ENCODE results near the gene SLC38A4.

The SLC38A4 gene

GRCh38 chr12:46779063-46779462, 46.7 kb downstream of the SLC38A4 start:
- no peak for DNase-seq (ENCODE audit: low spot score in 2 of 2)
- H3K27me3 ChIP-seq (ENCODE audit: low read depth) = no peaks in the 10 kb centered on the region; the same call in 1 of the 2 replicates
- H3K36me3 ChIP-seq (replicated peaks) = no peaks in the 10 kb centered on the region
- in situ Hi-C loops (cut with MboI; ENCODE audit: low sequenced_read_pairs) = no loop called here
- H3K9me3 ChIP-seq = no peaks in the 10 kb centered on the region
- H3K4me1 ChIP-seq = no peaks in the 10 kb centered on the region
- H3K4me3 ChIP-seq = no peak overlapping the region

DNA sequence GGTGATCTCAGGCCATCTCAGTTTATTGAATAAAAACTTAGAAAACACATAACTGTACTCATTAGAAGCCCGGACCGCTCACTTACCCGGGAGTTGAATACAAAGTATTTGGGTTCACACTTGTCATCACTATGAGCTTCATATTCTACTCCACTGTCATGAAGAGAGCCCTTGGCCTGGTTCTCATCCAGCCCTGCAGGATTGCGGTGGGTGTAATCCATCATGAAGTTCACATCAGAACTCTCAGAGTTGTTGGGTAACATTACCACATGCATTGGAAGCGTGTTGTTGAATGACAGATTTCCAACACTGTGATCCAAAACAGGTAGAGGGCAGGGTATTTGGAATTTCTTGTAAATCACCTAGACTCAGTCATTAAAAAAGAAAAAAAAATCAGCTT, 47.4 kb downstream of the SLC38A4 start:
- Histone ChIP-seq H3K4me1 (no peaks in the 10 kb centered on the region), H3K9me3 (no peaks in the 10 kb centered on the region), H3K4me3 (no peak overlapping the region), H3K27me3 (ENCODE audit: low read depth) (no peaks in the 10 kb centered on the region; the same call in 1 of the 2 replicates), H3K36me3 (replicated peaks) (no peaks in the 10 kb centered on the region)
- in situ Hi-C loops (cut with MboI; ENCODE audit: low sequenced_read_pairs) = no loop called here
- no peak for DNase-seq (ENCODE audit: low spot score in 2 of 2)

GRCh38 chr12:46777587-46777986, 48.2 kb downstream of the SLC38A4 start:
- Histone ChIP-seq H3K27me3 (ENCODE audit: low read depth) (no peaks in the 10 kb centered on the region; the same call in 1 of the 2 replicates), H3K36me3 (replicated peaks) (no peaks in the 10 kb centered on the region), H3K4me3 (no peak overlapping the region), H3K4me1 (no peaks in the 10 kb centered on the region), H3K9me3 (no peaks in the 10 kb centered on the region)
- DNase-seq (ENCODE audit: low spot score in 2 of 2) = no peak
- in situ Hi-C loops (cut with MboI; ENCODE audit: low sequenced_read_pairs) = no loop called here

DNA sequence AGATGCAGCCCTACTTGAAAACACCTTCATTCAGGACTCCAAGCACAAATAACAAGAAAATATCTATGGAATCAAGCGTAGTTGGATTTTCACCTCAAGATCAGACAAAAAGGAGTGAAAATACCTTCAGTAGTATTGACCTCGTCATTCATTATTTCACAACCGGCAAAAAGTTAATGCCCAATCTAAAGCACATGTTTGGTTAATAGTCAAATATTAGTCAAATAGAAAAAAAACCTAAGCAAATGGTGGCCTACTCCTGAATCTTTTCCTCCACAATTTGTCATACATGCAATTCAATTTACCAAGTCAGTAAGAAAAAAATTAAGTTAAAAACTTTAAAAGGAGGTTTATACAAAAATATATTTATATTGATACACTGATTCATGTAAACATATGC, 50.0 kb downstream of the SLC38A4 start:
- in situ Hi-C loops (cut with MboI; ENCODE audit: low sequenced_read_pairs) = no loop called here
- no peak for DNase-seq (ENCODE audit: low spot score in 2 of 2)
- no peaks in the 10 kb centered on the region for H3K9me3 ChIP-seq
- H3K4me3 ChIP-seq = no peak overlapping the region
- no peaks in the 10 kb centered on the region for H3K36me3 ChIP-seq (replicated peaks)
- H3K4me1 ChIP-seq = no peaks in the 10 kb centered on the region
- H3K27me3 ChIP-seq (ENCODE audit: low read depth) = no peaks in the 10 kb centered on the region; the same call in 1 of the 2 replicates

DNA sequence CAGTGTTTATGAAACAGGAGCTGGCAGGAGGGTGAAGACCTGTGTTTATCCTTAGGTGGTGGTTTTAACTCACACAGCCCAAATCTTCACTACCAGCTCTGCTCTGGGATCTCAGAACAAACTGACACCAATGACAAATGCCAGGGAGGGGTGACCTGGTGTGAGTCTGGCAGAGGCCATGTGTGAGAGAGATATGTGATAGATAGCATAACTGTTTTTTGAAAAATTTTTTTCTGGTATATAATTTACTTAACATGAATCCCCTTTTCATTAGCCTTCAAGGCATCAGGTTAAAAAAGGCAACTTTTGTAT, 51.5 kb downstream of the SLC38A4 start:
- Histone ChIP-seq H3K36me3 (replicated peaks) (no peaks in the 10 kb centered on the region), H3K4me3 (no peak overlapping the region), H3K4me1 (no peaks in the 10 kb centered on the region), H3K27me3 (ENCODE audit: low read depth) (no peaks in the 10 kb centered on the region), H3K9me3 (no peaks in the 10 kb centered on the region)
- in situ Hi-C loops (cut with MboI; ENCODE audit: low sequenced_read_pairs) = no loop called here
- no peak for DNase-seq (ENCODE audit: low spot score in 2 of 2)

- Histone ChIP-seq H3K36me3 (replicated peaks) (no peaks in the 10 kb centered on the region), H3K4me3 (no peak overlapping the region), H3K27me3 (ENCODE audit: low read depth) (no peaks in the 10 kb centered on the region), H3K9me3 (no peaks in the 10 kb centered on the region), H3K4me1 (no peaks in the 10 kb centered on the region)
- in situ Hi-C loops (cut with MboI; ENCODE audit: low sequenced_read_pairs) = no loop called here
- DNase-seq (ENCODE audit: low spot score in 2 of 2) = no peak
Observed at GRCh38 chr12:46773586-46774321, 52.0 kb downstream of the SLC38A4 start.

DNA sequence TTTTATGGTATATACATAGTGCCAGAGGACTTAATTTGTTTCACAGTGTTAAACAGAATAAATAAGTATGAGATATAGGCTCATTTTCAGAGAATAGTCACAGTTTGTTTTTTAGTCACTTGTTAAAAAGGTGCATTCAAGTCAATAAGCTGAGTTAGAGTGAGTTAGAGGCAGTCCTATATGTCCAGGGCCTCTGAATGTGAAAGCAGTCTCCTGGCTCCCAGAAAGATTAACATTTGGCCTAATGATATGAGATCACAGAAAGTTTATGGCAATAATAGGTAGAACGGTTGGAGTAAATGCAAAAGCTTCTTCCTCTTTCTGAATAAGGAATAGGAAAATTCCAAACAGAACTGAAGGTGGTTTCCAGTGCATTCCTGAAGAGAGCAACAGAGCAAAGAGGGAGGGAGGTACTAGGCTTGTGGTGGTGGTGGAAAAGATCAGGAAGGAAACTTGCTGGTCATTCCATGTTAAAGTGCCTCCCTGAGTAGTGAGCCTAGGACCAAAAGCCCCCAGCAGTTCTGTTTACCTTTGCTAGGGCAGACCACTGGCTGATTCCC, 54.4 kb downstream of the SLC38A4 start:
- H3K9me3 ChIP-seq = no peaks in the 10 kb centered on the region
- in situ Hi-C loops (cut with MboI; ENCODE audit: low sequenced_read_pairs) = no loop called here
- H3K36me3 ChIP-seq (replicated peaks) = no peaks in the 10 kb centered on the region
- no peak for DNase-seq (ENCODE audit: low spot score in 2 of 2)
- no peak overlapping the region for H3K4me3 ChIP-seq
- H3K27me3 ChIP-seq (ENCODE audit: low read depth) = no peaks in the 10 kb centered on the region
- H3K4me1 ChIP-seq = no peaks in the 10 kb centered on the region

DNA sequence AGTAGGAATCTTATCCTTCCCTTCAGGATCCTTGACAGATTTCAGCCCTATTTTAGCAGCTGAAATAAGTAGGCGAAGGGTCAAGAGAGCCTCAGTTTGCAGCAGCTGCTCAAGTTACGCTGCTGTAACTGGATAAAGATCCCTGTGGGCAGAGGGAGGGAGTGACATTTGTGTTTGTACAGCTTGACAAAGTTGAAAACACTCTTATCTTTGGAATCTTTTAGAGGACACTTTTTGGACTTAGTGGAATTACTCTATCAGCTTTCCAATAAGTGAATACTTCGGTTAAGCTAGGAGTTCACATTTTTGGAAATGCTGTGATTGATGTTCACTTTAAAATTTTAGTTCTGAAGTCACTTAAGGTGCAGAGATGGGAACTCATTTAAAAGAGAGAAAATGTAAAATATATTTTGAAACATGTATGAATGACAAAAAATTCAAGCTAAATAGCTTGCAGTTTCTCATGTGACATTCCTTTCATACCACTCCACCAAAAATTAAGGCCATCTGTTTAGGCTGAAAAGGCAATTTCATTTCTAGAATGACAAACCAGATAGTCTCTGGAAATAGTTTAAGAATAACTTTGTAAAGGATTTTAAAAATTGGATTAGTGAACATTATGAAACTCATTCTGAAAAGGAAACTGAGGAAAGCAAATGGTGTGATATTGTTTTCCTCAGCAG, 55.2 kb downstream of the SLC38A4 start:
- H3K9me3 ChIP-seq = no peaks in the 10 kb centered on the region
- H3K4me1 ChIP-seq = no peaks in the 10 kb centered on the region
- in situ Hi-C loops (cut with MboI; ENCODE audit: low sequenced_read_pairs) = no loop called here
- H3K4me3 ChIP-seq = no peak overlapping the region
- H3K27me3 ChIP-seq (ENCODE audit: low read depth) = no peaks in the 10 kb centered on the region
- no peaks in the 10 kb centered on the region for H3K36me3 ChIP-seq (replicated peaks)
- no peak for DNase-seq (ENCODE audit: low spot score in 2 of 2)

GRCh38 chr12:46764005-46764404, 61.8 kb downstream of the SLC38A4 start:
- Histone ChIP-seq H3K9me3 (no peaks in the 10 kb centered on the region), H3K4me1 (no peaks in the 10 kb centered on the region)
- in situ Hi-C loops (cut with MboI; ENCODE audit: low sequenced_read_pairs) = no loop called here

GRCh38 chr12:46763230-46763629, 62.6 kb downstream of the SLC38A4 start:
- Histone ChIP-seq H3K36me3 (replicated peaks) (no peaks in the 10 kb centered on the region), H3K4me1 (no peaks in the 10 kb centered on the region), H3K9me3 (no peaks in the 10 kb centered on the region), H3K4me3 (no peak overlapping the region), H3K27me3 (ENCODE audit: low read depth) (no peaks in the 10 kb centered on the region)
- DNase-seq (ENCODE audit: low spot score in 2 of 2) = no peak
- in situ Hi-C loops (cut with MboI; ENCODE audit: low sequenced_read_pairs) = no loop called here

More at GRCh38 chr12:46764005-46764404, 61.8 kb downstream of the SLC38A4 start:
- no peaks in the 10 kb centered on the region for H3K36me3 ChIP-seq (replicated peaks)
- DNase-seq (ENCODE audit: low spot score in 2 of 2) = no peak
- H3K27me3 ChIP-seq (ENCODE audit: low read depth) = no peaks in the 10 kb centered on the region
- H3K4me3 ChIP-seq = no peak overlapping the region

DNA sequence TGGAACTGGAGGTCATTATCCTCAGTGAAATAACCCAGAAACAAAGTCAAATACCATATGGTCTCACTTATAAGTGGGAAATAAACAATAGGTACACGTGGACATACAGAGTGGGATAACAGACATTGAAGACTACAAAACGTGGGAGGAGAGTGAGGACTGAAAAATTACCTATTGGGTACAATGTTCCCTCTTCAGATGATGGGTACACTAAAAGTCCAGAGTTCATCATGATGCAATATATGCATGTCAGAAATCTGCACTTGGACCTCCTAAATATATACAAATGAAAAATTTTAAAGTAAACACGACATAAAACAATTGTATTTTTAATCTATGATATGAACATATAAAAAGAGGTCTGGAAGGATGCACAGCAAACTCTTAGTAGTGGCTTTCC, 71.2 kb downstream of the SLC38A4 start:
- in situ Hi-C loops (cut with MboI; ENCODE audit: low sequenced_read_pairs) = no loop called here
- Histone ChIP-seq H3K27me3 (ENCODE audit: low read depth) (no peaks in the 10 kb centered on the region), H3K36me3 (replicated peaks) (no peaks in the 10 kb centered on the region), H3K9me3 (no peaks in the 10 kb centered on the region), H3K4me1 (no peaks in the 10 kb centered on the region), H3K4me3 (no peak overlapping the region)
- no peak for DNase-seq (ENCODE audit: low spot score in 2 of 2)

- no peak for DNase-seq (ENCODE audit: low spot score in 2 of 2)
- in situ Hi-C loops (cut with MboI; ENCODE audit: low sequenced_read_pairs) = no loop called here
- no peaks in the 10 kb centered on the region for H3K9me3 ChIP-seq
- no peaks in the 10 kb centered on the region for H3K36me3 ChIP-seq (replicated peaks)
- H3K4me1 ChIP-seq = no peaks in the 10 kb centered on the region
- H3K27me3 ChIP-seq (ENCODE audit: low read depth) = no peaks in the 10 kb centered on the region
- no peak overlapping the region for H3K4me3 ChIP-seq
Observed at GRCh38 chr12:46752396-46752795, 73.4 kb downstream of the SLC38A4 start.

- DNase-seq (ENCODE audit: low spot score in 2 of 2) = no peak
- H3K36me3 ChIP-seq (replicated peaks) = no peaks in the 10 kb centered on the region
- in situ Hi-C loops (cut with MboI; ENCODE audit: low sequenced_read_pairs) = no loop called here
- no peaks in the 10 kb centered on the region for H3K9me3 ChIP-seq
- no peaks in the 10 kb centered on the region for H3K4me1 ChIP-seq
- no peak overlapping the region for H3K4me3 ChIP-seq
- no peaks in the 10 kb centered on the region for H3K27me3 ChIP-seq (ENCODE audit: low read depth)
Observed at GRCh38 chr12:46751173-46751572, 74.6 kb downstream of the SLC38A4 start.

GRCh38 chr12:46749322-46749721, 76.5 kb downstream of the SLC38A4 start:
- in situ Hi-C loops (cut with MboI; ENCODE audit: low sequenced_read_pairs) = no loop called here
- no peak for DNase-seq (ENCODE audit: low spot score in 2 of 2)
- no peaks in the 10 kb centered on the region for H3K36me3 ChIP-seq (replicated peaks)
- no peaks in the 10 kb centered on the region for H3K27me3 ChIP-seq (ENCODE audit: low read depth)
- H3K9me3 ChIP-seq = no peaks in the 10 kb centered on the region
- no peaks in the 10 kb centered on the region for H3K4me1 ChIP-seq
- H3K4me3 ChIP-seq = no peak overlapping the region
